OCI-LY3 (cell line): ENCODE measurements around the gene PSMD10.

ENCODE experiments used
- H2AFZ ChIP-seq: fragments of 200-600, 300-600 bp; shearing (Covaris generic); 2 replicates; pipeline ENCODE4 v1.6.0; 2014; ENCODE audit warnings: antibody characterized with exemption, low read depth, low read length
- H3K27ac ChIP-seq: fragments of 200-600, 300-600 bp; sonication (generic); 2 replicates; pipeline ENCODE4 v1.5.1; 2014; ENCODE audit warnings: mild to moderate bottlenecking, low read length, moderate library complexity, mixed read lengths
- H3K27me3 ChIP-seq: fragments of 200-600, 300-600 bp; sonication (generic); 2 replicates; pipeline ENCODE4 v1.6.1; 2014; ENCODE audit warnings: low read depth, low read length, mixed read lengths
- H3K36me3 ChIP-seq: fragments of 200-600, 300-600 bp; sonication (generic); replicated peaks from 2 replicates; pipeline ENCODE3; 2014; ENCODE audit warnings: low read depth, low read length, mixed read lengths
- H3K4me1 ChIP-seq: fragments of 300-600, 200-600 bp; sonication (generic); 2 replicates; pipeline ENCODE4 v1.6.1; 2014; ENCODE audit warnings: low read length, mixed read lengths
- H3K4me2 ChIP-seq: fragments of 200-600, 300-600 bp; sonication (generic); 2 replicates; pipeline ENCODE4 v1.6.1; 2014; ENCODE audit warnings: low read length, mixed read lengths
- H3K4me3 ChIP-seq: fragments of 300-600, 200-600 bp; sonication (generic); 2 replicates; pipeline ENCODE4 v1.5.1; 2014; ENCODE audit warnings: antibody characterized with exemption, mild to moderate bottlenecking, low read length, moderate library complexity
- H3K79me2 ChIP-seq: fragments of 300-600, 200-600 bp; shearing (Covaris generic); 2 replicates; pipeline ENCODE4 v1.6.1; 2014; ENCODE audit warnings: mild to moderate bottlenecking, low read length, mixed read lengths
- H3K9ac ChIP-seq: fragments of 300-600, 200-600 bp; shearing (Covaris generic); 2 replicates; pipeline ENCODE4 v1.6.0; 2014; ENCODE audit warnings: mild to moderate bottlenecking, low read length, moderate library complexity
- H3K9me3 ChIP-seq: fragments of 200-600, 300-600 bp; shearing (Covaris generic); 2 replicates; pipeline ENCODE4 v1.6.1; 2014; ENCODE audit warnings: low read length, mixed read lengths; ENCODE audit not compliant: insufficient read depth
- H4K20me1 ChIP-seq: fragments of 200-600, 300-600 bp; sonication (generic); 2 replicates; pipeline ENCODE4 v1.6.1; 2016; ENCODE audit warnings: low read length, mixed read lengths; ENCODE audit not compliant: insufficient read depth
- EZH2phosphoT487 ChIP-seq: fragments of 200-600 bp; shearing (Covaris generic); IDR thresholded peaks from 2 replicates; pipeline ENCODE4 v1.6.1; 2018; ENCODE audit warnings: antibody characterized with exemption, mixed run types, low read depth
- TF ChIP-seq, protein P1 (sequence below): fragments of 200-600, 300-600 bp; sonication (generic); IDR thresholded peaks from 2 replicates; pipeline ENCODE4 v1.5.1; 2014; ENCODE audit warnings: antibody characterized with exemption, low read length, low read depth

The PSMD10 gene

DNA sequence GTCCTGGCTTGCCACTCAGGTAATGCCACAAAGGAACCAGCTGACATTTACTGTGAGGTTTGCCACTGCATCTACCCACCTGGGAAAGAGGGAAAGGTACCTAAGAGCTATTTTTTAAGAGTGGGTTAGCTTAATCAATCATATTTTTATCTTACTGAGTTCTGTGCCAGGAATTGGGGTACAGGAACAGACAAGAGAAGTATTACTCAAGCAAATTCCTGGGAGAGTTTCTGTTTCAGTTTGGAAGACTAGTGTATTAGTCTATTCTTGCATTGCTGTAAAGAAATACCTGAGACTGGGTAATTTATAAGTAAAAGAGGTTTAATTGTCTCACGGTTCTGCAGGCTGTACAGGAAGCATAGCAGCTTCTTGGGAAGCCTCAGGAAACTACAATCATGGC is 23.2 kb downstream of the PSMD10 start:
- Histone ChIP-seq H3K9me3 (no peaks in the 10 kb centered on the region), H3K4me2 (no peak overlapping the region), H3K79me2 (no peaks in the 10 kb centered on the region), H3K36me3 (no peaks in the 10 kb centered on the region), H3K4me3 (no peak overlapping the region), H3K27ac (no peak overlapping the region), H2AFZ (no peak overlapping the region), H3K9ac (no peak overlapping the region), H3K4me1 (no peaks in the 10 kb centered on the region), H3K27me3 (no peaks in the 10 kb centered on the region), H4K20me1 (no peaks in the 10 kb centered on the region)
- TF ChIP-seq, protein P1, sequence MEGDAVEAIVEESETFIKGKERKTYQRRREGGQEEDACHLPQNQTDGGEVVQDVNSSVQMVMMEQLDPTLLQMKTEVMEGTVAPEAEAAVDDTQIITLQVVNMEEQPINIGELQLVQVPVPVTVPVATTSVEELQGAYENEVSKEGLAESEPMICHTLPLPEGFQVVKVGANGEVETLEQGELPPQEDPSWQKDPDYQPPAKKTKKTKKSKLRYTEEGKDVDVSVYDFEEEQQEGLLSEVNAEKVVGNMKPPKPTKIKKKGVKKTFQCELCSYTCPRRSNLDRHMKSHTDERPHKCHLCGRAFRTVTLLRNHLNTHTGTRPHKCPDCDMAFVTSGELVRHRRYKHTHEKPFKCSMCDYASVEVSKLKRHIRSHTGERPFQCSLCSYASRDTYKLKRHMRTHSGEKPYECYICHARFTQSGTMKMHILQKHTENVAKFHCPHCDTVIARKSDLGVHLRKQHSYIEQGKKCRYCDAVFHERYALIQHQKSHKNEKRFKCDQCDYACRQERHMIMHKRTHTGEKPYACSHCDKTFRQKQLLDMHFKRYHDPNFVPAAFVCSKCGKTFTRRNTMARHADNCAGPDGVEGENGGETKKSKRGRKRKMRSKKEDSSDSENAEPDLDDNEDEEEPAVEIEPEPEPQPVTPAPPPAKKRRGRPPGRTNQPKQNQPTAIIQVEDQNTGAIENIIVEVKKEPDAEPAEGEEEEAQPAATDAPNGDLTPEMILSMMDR = no peak
- TF ChIP-seq EZH2phosphoT487 = no peak

DNA sequence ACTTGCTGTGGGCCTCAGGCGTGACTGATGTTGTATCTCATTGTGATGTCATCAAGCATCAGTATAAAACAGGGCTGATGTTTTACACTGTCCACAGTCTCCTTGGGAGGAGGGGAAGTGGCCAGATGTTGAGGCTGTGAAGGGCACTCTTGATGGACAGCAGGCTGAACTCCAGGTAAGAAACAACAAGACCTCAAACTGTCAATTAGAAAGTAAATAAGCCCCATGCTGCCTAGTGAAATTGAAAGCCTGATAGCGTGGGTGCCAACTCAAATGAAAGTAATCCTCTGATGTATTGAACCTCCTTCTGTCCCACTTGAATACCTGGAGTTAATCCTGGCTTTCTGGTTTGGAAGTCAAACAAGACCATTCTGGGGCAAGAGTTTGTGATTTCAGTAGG is 26.7 kb downstream of the PSMD10 start:
- TF ChIP-seq, protein P1 = no peak
- no peak for TF ChIP-seq EZH2phosphoT487
- no peaks in the 10 kb centered on the region for H3K9me3 ChIP-seq
- H3K36me3 ChIP-seq = no peaks in the 10 kb centered on the region
- no peaks in the 10 kb centered on the region for H3K4me1 ChIP-seq
- H3K79me2 ChIP-seq = no peaks in the 10 kb centered on the region
- no peaks in the 10 kb centered on the region for H3K27me3 ChIP-seq
- H3K9ac ChIP-seq = no peak overlapping the region
- no peak overlapping the region for H3K4me2 ChIP-seq
- no peak overlapping the region for H2AFZ ChIP-seq
- H3K4me3 ChIP-seq = no peak overlapping the region
- no peaks in the 10 kb centered on the region for H4K20me1 ChIP-seq
- H3K27ac ChIP-seq = no peak overlapping the region

DNA sequence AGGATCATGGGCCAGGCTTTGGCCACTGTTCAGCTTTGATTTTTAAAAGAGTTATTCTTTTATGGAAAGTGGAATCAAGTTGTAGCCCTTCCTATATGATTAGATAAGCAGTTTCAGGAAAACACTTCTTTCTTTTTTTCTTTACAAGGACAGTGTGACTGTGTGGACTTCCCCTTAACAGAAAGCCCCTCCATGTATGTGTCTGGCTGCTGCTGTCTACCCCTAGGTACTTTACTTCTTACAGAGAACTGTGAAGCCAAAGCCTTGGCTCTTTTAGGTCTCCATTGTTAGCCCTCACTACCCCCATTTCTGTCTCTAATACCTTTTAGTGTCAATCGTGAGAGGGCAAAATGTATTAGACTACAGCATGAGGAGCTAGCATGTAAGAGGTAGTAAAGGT is 27.3 kb downstream of the PSMD10 start:
- no peaks in the 10 kb centered on the region for H3K36me3 ChIP-seq
- no peaks in the 10 kb centered on the region for H3K9me3 ChIP-seq
- H2AFZ ChIP-seq = no peak overlapping the region
- H3K27me3 ChIP-seq = no peaks in the 10 kb centered on the region
- TF ChIP-seq EZH2phosphoT487 = no peak
- no peak overlapping the region for H3K4me2 ChIP-seq
- no peak overlapping the region for H3K4me3 ChIP-seq
- no peak overlapping the region for H3K27ac ChIP-seq
- no peak overlapping the region for H3K9ac ChIP-seq
- no peaks in the 10 kb centered on the region for H3K4me1 ChIP-seq
- H3K79me2 ChIP-seq = no peaks in the 10 kb centered on the region
- no peaks in the 10 kb centered on the region for H4K20me1 ChIP-seq

DNA sequence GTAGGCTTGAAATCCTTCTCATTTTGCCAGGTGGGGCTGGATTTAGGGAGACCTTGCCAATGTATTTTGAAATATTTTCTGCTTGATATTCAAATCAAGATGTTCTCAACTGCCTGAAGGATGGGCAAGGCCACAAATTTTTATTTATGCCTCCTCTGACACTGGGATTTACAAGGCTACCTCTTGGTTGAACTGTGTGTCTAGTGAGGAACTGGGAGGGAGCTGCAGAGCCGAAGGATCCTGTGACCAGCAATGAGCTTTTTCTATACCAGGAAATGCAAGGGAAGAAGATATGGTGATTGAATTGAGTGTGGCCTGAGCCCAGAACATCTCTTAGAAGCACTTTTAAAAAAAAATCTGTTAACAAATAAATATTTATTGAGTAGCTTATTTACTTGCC is 31.5 kb downstream of the PSMD10 start:
- H3K4me1 ChIP-seq = no peaks in the 10 kb centered on the region
- no peaks in the 10 kb centered on the region for H3K27me3 ChIP-seq
- H3K9me3 ChIP-seq = no peaks in the 10 kb centered on the region
- H3K4me2 ChIP-seq = no peak overlapping the region
- H3K9ac ChIP-seq = no peak overlapping the region
- no peak overlapping the region for H3K4me3 ChIP-seq
- no peak overlapping the region for H3K27ac ChIP-seq
- no peaks in the 10 kb centered on the region for H3K36me3 ChIP-seq
- TF ChIP-seq EZH2phosphoT487 = no peak
- TF ChIP-seq, protein P1 = no peak
- H4K20me1 ChIP-seq = no peaks in the 10 kb centered on the region
- no peak overlapping the region for H2AFZ ChIP-seq
- no peaks in the 10 kb centered on the region for H3K79me2 ChIP-seq

DNA sequence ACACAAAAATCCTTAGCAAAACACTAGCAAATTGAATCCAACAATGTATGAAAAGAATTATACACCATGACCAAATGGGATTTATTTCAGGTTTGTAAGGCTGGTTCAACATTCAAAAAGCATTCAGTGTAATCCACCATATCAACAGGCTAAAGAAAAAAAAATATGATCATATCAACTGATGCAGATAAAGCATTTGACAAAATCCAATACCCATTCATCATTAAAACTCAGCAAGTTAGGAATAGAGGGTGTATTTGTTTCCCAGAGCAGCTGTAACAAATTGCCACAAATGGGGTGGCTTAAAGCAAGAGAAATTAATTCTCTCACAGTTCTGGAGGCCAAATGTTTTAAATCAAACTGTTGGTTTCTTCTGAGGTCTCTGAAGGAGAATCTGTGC is 35.8 kb downstream of the PSMD10 start:
- H3K9ac ChIP-seq = no peak overlapping the region
- H3K27ac ChIP-seq = no peak overlapping the region
- peaks cover 4% of the 10 kb centered on the region; the same call in 1 of the 2 replicates for H3K4me1 ChIP-seq
- H3K36me3 ChIP-seq = no peaks in the 10 kb centered on the region
- no peaks in the 10 kb centered on the region for H3K79me2 ChIP-seq
- H3K27me3 ChIP-seq = no peaks in the 10 kb centered on the region
- no peak overlapping the region for H3K4me2 ChIP-seq
- H3K9me3 ChIP-seq = no peaks in the 10 kb centered on the region
- H3K4me3 ChIP-seq = no peak overlapping the region
- H4K20me1 ChIP-seq = no peaks in the 10 kb centered on the region
- no peak overlapping the region for H2AFZ ChIP-seq
- no peak for TF ChIP-seq EZH2phosphoT487
- TF ChIP-seq, protein P1 = no peak
